K562 (cell line): ENCODE results near the gene CEP72. TPM values are rescaled to one million over a fixed set of nuclear protein-coding genes. Genes with fewer than 3 reads are reported as not detected.

ENCODE experiments used
- CTCF ChIP-seq, 3 experiments: IDR thresholded peaks in 2 of 3; conservative IDR thresholded peaks in 1 of 3; 2 replicates each; pipeline ENCODE4 v1.5.1; 2011 to 2012; ENCODE audit warnings: low read length in 3 of 3, mild to moderate bottlenecking in 3 of 3, control low read depth in 2 of 3, improper control_type of control experiment in 1 of 3, inconsistent platforms in 1 of 3, low read depth in 1 of 3, mixed read lengths in 1 of 3, moderate library complexity in 1 of 3; ENCODE audit not compliant: insufficient read depth in 2 of 3
- CTCFL ChIP-seq: IDR thresholded peaks from 2 replicates; pipeline ENCODE4 v1.6.1; 2011; ENCODE audit warnings: borderline replicate concordance, low read depth, mild to moderate bottlenecking, moderate library complexity, low read length; ENCODE audit not compliant: insufficient read depth, poor library complexity, severe bottlenecking
- ETS1 ChIP-seq: conservative IDR thresholded peaks from 2 replicates; pipeline ENCODE4 v1.6.1; 2011; ENCODE audit warnings: low read depth, mild to moderate bottlenecking, low read length; ENCODE audit not compliant: control insufficient read depth
- JUND ChIP-seq, 2 experiments: IDR thresholded peaks; 2 replicates in 1 of 2; 3 replicates in 1 of 2; pipeline ENCODE4 v1.6.1; 2011; ENCODE audit warnings: borderline replicate concordance in 2 of 2, low read depth in 2 of 2, low read length in 2 of 2, improper control_type of control experiment in 1 of 2, missing biosample characterization in 1 of 2, missing genetic modification characterization in 1 of 2, missing genetic modification reagents in 1 of 2
- PCBP1 ChIP-seq: fragments of 200-400 bp; formaldehyde crosslinking; IDR thresholded peaks from 2 replicates; pipeline ENCODE4 v1.6.1; 2018; ENCODE audit warnings: mild to moderate bottlenecking, low read depth, low read length; ENCODE audit not compliant: poor library complexity, severe bottlenecking
- RERE ChIP-seq: sonication (generic); formaldehyde crosslinking; IDR thresholded peaks from 2 replicates; pipeline ENCODE4 v1.8.0; 2023; ENCODE audit warnings: missing genetic modification reagents, mild to moderate bottlenecking, borderline replicate concordance
- SMAD2 ChIP-seq: fragments of 150-350 bp; IDR thresholded peaks from 2 replicates; pipeline ENCODE4 v1.6.1; 2014; ENCODE audit warnings: low read depth, mild to moderate bottlenecking, low read length
- SMC3 ChIP-seq: conservative IDR thresholded peaks from 2 replicates; pipeline ENCODE4 v1.6.1; 2011; ENCODE audit warnings: low read depth, low read length, improper control_type of control experiment; ENCODE audit not compliant: insufficient read depth
- TRIM28 ChIP-seq: fragments of 450-650 bp; IDR thresholded peaks from 2 replicates; pipeline ENCODE4 v1.6.1; 2017
- U2AF1 ChIP-seq: fragments of 200-400 bp; formaldehyde crosslinking; optimal IDR thresholded peaks from 2 replicates; pipeline ENCODE3; 2017; ENCODE audit warnings: mild to moderate bottlenecking, low read depth, low read length, moderate library complexity
- ZNF436 ChIP-seq: fragments of 250-450, 450-650 bp; sonication (Bioruptor Pico); formaldehyde crosslinking; IDR thresholded peaks from 2 replicates; pipeline ENCODE4 v1.7.0; 2020; ENCODE audit warnings: mild to moderate bottlenecking
- ZSCAN29 ChIP-seq: fragments of 450-650 bp; IDR thresholded peaks from 2 replicates; pipeline ENCODE4 v1.6.1; 2017
- polyA plus RNA-seq, 8 experiments: library from polyadenylated mRNA; depleted of rRNA in 4 of 8; stranded (reverse) in 5 of 8; unstranded in 3 of 8; fragments of >200 nt; fragmentation: Nextera tagmentation in 2 of 8; fragmentation: Illumina TruSeq in 1 of 8; extraction: Ambion mirVana in 2 of 8; extraction: Trizol in 1 of 8; gene quantifications; 2 replicates each; pipeline versions ENCODE4 v1.2.1 to v1.2.3, GENCODE V29; 2011 to 2014; ENCODE audit warnings: inconsistent platforms in 1 of 8, missing spikeins in 1 of 8
- total RNA-seq, 7 experiments: library from RNA; depleted of rRNA in 6 of 7; stranded (reverse); fragments of >200 nt in 6 of 7; fragmentation: Illumina TruSeq in 2 of 7; extraction: Trizol in 2 of 7; gene quantifications; 2 replicates each; pipeline versions ENCODE4 v1.2.1 to v1.2.3, GENCODE V29; 2011 to 2021; ENCODE audit warnings: low replicate concordance in 1 of 7

The CEP72 gene
- total and polyA plus RNA-seq, 9 of the 15 experiments (the other 6 are each of a cell fraction or from before 2014, with no cell fraction given), result 0.89 to 38.1 (median 14.2) TPM

GRCh38 chr5:669111-669841 lies 57.1 kb downstream of the CEP72 start (continued):
- peak; percentile 39; the same call in 1 of the 2 replicates for TF ChIP-seq SMC3
- no peak for TF ChIP-seq ZSCAN29
- TF ChIP-seq U2AF1, result no peak
- no peak for TF ChIP-seq TRIM28
- no peak for TF ChIP-seq ZNF436 (CRISPR knock-in tag)
- peak; percentile 28; the same call in 1 of the 2 replicates for TF ChIP-seq JUND (IDR thresholded peaks at IDR 0.05; ENCODE audit: borderline replicate concordance, low read depth, low read length)
- TF ChIP-seq JUND (tag; IDR thresholded peaks at IDR 0.05; ENCODE audit: borderline replicate concordance, low read depth, low read length), result no peak
- no peak for TF ChIP-seq SMAD2
- TF ChIP-seq CTCFL, result peak; percentile 74
- TF ChIP-seq CTCF (IDR thresholded peaks at IDR 0.05 in 2 of 3, conservative IDR thresholded peaks at IDR 0.05 in 1 of 3; ENCODE audit: insufficient read depth in 2 of 3, low read depth in 1 of 3, low read length in 3 of 3), result peak; percentile 75 to 88 (median 84)
- TF ChIP-seq PCBP1, result no peak
- no peak for TF ChIP-seq RERE (CRISPR knock-in tag)
- TF ChIP-seq ETS1, result 0 out of 2 replicates have a peak, but pooled peaks have one; percentile 42
